Erythroblast (primary cell): ENCODE results near the gene L3MBTL4.

Source experiments
- DNase-seq, 2 experiments: peaks; one replicate each; lab custom pipeline; 2025; lab: John Stamatoyannopoulos, UW
- GATA1 ChIP-seq: IDR thresholded peaks from 2 replicates; pipeline ENCODE4 v1.6.1; 2011; ENCODE audit warnings: low read depth, mild to moderate bottlenecking, control low read depth, low read length, moderate library complexity
- POLR2A ChIP-seq: IDR thresholded peaks from 2 replicates; pipeline ENCODE4 v1.6.1; 2011; ENCODE audit warnings: mild to moderate bottlenecking, low read length

Gene L3MBTL4

DNA sequence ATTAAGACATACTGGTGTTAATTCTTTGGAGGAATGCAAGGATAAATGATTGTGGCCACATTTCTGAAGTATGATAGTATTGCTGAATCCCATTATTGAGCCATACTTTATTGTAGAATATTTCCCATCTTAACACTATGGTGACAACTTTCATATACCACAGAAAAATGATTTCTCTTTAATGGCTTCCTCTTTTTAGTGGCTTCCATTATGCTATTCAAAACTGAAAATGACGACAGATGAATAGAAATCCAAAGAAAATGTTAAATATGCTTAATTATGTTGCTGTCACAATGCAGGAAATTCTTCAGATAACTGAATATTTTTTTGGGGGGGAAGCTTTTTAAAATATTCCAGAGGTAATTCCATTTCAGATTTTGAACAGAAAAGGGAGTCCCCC is 430.5 kb downstream of the L3MBTL4 start:
- no peak for DNase-seq
- no peak for TF ChIP-seq GATA1
- no peak for TF ChIP-seq POLR2A

DNA sequence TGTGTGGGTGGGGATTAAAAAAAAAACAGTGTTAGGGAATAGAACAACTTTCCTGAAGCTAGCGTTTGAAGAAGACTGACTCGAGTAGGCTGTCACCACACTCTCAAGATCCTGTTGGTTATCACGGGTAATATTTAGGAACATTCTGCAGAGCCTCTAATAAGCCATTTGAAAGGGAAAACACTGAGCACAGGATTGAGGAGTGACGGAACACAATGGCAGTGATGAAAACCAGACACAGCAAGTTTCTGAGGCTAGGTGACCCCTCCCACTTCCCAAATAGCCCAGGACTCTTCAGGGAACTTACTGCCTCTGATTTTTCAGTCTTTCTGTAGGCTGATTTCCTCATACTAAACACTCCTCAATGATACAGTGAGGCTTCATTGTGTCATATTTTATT is 431.2 kb downstream of the L3MBTL4 start:
- DNase-seq: no peak
- TF ChIP-seq GATA1 (no peak), POLR2A (no peak)

DNA sequence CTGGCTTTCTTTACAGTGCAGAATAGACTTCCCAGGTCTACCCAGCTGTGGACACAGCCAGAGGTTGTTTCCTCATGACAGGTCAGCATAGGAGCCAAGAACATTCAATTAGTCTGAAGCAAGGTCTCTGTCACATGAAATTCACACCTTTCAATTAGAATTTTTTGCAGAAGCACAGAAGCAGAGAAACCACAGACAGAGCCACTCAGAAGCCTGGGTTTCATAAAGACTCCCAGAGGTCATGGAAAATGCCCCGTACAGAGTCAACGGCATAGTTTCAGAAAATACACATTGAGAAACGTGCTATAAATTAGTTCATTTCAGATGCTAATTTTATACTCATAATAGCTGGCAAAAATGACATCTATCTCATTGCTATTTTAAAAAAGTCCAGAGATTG is 432.4 kb downstream of the L3MBTL4 start:
- no peak for DNase-seq
- TF ChIP-seq GATA1 (no peak), POLR2A (no peak)

DNA sequence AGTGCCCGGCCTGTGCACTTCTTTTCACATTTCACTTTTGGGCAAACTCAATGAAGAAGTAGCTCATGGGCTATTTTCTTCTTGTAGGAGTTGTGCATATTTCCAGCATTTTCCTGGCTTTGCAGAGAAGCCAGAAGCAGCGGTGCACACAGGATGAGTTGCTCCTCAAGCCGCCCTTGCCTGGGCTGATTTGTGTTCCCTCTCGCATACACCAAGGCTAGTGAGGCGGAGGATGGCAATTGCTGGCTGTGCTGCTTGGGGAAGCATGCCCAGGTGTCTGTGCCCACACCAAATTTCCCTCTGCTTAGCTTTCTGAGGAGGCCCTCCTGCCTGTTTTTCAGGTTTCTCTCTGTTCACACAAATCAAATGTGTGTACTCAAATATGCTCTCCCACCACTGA is 434.0 kb downstream of the L3MBTL4 start:
- TF ChIP-seq POLR2A (no peak), GATA1 (no peak)
- DNase-seq: no peak

DNA sequence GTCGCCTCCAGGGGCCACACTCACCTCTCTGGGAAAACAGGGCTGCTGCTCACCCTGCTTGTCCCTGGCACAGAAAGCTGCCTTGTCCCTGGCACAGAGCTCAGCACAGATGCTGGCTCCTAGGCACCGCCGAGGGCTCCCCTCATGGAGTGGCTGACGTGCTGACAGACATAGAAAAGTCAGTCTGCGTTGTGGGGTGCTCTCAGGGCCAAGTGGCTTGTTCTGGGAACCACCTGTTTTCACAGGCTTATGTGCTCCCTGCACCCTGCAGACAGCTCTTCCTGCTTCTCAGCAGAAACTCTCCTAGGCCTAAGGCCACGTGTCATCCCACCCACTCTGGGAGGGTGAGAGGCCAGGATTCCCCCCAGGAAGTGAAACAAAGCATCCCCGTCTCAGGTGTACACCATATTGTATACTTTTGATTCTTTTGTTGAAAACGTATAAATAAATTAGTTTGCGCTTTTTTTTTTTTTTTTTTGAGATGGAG is 434.7 kb downstream of the L3MBTL4 start:
- TF ChIP-seq GATA1: no peak

DNA sequence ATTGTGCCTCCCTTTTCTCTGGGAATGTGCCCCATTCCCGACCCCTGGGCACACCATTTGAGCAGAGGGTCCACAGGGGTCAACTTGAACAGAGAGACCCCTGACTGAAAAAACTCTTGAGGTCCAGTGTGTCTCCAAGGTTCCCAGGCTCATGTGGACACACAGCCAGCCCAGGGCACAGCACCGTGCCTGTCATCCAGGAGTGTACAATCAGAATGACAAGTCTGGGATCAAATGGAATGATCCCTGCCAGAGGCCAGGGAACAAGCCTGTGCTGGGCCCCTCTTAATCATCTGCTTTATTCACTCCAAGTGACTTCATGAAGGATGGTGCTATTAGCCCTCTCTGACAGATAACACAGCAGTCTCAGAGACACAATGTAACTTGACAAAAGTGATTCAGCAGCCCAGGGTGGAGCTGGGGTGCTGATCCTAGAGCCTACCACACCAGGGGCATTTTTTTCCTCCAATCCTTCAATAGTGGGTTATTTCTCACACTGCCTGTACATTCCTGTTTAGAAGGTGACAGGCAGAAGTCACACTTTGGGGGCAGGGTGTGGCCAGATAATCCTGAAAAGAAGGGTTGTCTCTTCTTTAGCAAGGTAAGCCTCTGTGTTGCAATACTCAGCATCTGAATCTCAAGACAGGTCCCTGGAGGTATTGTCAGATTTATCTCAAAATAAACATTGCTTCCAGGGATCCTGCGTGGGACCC is 435.4 kb downstream of the L3MBTL4 start:
- TF ChIP-seq GATA1 (no peak), POLR2A (no peak)
- DNase-seq: no peak

More for the DNA sequence above, 434.7 kb downstream of the L3MBTL4 start:
- no peak for DNase-seq

DNA sequence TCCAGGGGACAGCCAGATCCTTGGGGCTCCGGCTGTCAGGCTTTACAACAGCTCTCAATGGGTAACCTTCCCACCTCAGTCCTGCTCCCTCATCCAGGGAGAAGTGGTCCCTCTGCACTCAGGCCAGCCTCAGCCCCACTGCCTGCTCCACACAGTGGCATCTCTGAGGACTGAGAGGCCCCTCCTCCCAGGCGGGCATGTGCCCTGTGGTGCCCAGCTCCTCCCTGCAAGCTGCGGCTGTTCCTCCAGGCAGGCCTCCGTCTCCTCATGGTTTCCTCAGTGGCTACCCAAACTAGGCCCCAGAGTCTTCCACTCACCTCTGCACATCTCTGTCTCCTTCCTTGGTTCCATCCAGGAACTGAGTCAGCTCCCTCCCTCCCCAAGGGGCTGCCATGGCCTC is 437.7 kb downstream of the L3MBTL4 start:
- no peak for DNase-seq
- TF ChIP-seq GATA1 (no peak), POLR2A (no peak)

DNA sequence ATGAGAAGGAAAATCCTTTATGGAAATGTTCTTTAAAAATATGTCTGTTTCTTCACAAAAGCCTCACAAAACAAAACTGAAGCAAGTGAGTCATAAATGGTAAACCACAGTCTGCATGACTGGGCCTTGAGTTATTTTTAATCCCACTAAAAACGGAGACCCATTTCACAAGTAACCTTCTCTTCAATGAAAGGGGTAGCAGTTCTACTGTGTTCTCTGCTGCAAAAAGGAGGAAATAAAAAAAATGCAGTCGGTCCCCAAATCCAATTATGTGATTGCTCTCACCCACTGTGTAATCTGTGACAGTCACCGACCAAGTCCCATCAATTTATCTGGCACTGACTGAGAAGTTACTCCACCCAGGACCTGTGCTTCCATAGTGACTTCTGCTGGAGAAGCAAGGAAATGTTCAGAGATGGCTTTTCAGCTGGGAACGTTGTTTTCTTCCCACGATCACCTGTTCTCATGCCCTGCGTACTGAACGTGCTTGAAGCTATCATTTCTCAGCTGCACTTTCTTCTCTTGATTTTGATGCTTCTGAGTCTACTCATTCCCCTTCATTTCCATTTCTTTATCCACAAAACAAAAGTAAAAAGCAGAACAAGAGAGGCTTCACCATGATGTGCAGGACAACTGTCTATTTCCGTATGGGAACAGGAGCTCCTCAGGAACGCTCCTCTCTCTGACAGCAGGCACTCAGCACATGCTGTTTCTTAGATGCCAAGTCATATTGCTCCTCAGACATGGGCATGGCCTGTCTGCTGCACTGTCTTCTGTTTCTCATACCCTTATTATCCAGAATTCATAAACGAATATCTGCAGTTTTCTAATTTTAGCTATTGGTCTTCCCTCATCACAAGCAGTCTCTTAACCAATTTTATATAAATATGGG is 439.4 kb downstream of the L3MBTL4 start:
- DNase-seq: no peak
- TF ChIP-seq GATA1 (no peak), POLR2A (no peak)

DNA sequence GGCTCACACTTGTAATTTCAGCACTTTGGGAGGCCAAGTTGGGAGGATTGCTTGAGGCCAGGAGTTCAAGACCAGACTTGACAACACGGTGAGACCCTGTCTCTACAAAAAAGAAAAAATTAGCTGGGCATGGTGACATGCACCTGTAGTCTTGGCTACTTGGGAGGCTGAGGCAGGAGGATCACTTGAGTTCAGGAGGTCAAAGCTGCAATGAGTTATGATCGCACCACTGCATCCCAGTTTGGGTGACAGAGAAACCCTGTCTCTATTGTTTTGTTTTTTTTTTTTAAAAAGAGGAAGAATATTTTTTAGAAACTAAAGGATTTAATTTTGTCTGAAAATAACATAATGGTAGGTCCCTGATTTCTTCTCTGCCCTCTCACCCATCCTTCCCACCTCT is 440.0 kb downstream of the L3MBTL4 start:
- TF ChIP-seq POLR2A: no peak
- no peak for DNase-seq

DNA sequence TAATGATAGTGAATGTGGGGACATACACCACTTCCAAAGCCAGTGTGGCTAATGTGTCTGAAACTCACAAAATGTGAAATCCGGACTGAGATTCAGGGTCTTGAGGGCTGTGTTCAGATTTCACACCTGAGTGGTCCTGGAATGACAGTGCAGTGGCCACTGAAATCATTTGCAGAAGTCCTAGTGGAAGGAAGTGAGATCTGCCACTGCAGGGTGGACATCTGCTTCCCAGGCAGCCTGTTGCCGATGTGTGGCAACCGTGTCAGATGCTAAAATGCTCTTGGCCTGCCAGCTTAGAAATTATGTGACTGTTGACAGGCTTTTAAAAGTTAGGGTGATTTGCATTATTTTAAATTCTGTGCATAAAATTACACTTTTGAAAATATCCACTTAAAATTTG is 441.6 kb downstream of the L3MBTL4 start:
- TF ChIP-seq GATA1 (no peak), POLR2A (no peak)
- DNase-seq: no peak

DNA sequence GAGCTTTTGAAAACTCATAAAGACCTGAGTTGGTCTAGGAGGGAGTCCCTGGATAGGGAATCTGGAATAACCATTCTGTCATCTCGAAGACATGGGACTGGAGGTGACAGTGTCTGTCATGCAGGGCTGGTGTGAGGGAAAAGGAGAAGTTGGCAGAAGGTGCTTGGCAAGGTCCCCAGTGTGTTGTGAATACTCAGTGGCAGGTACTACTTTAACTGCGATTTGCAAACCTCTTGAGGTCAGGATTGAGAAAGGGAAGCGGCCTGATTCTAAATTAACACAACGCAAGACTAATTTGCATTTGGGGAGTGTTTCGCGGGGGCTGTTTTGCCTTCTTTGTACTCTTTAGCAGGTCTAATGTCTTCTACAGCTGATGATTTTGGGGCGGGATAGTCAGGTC is 442.4 kb downstream of the L3MBTL4 start:
- no peak for DNase-seq
- TF ChIP-seq POLR2A (no peak), GATA1 (no peak)

DNA sequence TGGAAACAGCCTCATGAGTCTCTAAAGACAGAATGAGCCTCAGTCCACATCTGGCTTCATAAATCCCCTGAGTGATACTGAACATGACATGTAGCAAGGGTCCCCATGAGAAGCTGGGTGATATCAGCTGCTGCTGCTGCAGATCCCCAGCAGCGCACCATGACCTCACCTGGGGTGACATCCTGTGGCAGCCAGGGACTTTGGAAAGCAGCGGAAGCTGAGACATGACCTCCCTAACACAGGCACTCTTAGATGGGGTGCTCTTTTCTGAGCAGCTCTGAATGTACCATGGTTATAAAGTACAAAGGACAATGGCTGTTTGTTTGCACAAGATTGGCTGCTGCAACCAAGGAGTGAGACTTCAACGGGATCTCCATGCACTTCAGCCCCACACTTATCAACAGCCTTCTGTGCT is 444.7 kb downstream of the L3MBTL4 start:
- DNase-seq: no peak
- TF ChIP-seq POLR2A (no peak), GATA1 (no peak)

DNA sequence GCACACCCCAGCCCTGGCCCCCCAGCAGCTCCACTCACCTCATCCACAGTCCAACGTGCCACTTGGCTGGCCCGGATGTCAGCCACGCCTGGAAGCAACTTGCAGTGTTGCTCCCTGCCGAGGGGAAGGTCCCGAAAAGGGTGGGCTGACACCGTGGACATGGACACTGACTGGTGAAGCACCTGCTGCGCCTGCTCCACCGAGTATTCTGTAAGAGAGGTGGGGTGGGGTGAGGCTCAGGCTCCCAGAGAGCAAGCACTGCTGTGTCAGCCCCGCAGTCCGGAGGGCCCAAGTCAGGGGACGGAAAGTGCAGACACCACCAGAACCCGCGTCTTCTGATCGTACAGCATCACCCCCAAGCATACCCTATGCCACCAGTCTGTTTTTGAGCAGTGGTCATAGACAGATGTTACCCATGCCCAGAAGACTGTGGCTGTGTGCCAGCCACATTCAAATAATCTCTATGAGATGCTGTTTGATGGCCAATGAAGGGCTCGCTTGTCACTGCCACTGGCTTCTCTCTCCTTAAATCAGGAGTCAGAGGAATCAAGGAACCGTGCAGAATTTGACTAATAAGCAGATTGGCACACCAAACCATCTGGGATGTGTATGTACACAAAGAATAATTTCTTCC is 445.2 kb downstream of the L3MBTL4 start:
- no peak for DNase-seq

DNA sequence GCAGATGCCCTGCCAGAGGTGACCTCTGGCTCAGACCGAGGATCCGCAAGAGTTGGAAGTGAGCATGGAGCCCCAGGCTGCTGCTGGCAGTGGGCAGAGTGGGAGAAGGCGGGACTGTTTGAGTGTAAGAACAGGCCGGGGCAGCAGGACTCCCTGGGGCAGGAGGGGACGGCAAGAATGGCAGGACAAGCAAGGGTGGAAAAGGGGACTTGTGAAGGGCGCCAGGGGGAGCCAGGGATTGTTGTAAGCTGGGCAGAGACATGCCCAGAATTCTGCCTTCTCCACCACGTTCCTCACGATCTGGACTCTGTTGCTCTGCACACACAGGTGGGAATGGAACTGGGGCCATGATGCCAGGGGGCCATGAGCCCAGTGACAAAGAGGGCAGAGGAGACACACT is 447.0 kb downstream of the L3MBTL4 start:
- no peak for DNase-seq
- TF ChIP-seq POLR2A (no peak), GATA1 (no peak)

More for the DNA sequence above, 445.2 kb downstream of the L3MBTL4 start:
- TF ChIP-seq GATA1: no peak
- TF ChIP-seq POLR2A: no peak
